DND-41 (cell line): ENCODE results near the gene IAPP.

Experiments used
- EZH2 ChIP-seq: IDR thresholded peaks from 3 replicates; pipeline ENCODE4 v1.6.1; 2012; ENCODE audit warnings: borderline replicate concordance, low read depth, mild to moderate bottlenecking, moderate library complexity, low read length, inconsistent platforms; ENCODE audit not compliant: severe bottlenecking
- TF ChIP-seq, protein P1 (sequence below): IDR thresholded peaks from 2 replicates; pipeline ENCODE4 v1.5.1; 2012; ENCODE audit warnings: borderline replicate concordance, low read length, moderate library complexity, mild to moderate bottlenecking; ENCODE audit not compliant: poor library complexity, severe bottlenecking; ENCODE audit errors: extremely low read depth

DNA sequence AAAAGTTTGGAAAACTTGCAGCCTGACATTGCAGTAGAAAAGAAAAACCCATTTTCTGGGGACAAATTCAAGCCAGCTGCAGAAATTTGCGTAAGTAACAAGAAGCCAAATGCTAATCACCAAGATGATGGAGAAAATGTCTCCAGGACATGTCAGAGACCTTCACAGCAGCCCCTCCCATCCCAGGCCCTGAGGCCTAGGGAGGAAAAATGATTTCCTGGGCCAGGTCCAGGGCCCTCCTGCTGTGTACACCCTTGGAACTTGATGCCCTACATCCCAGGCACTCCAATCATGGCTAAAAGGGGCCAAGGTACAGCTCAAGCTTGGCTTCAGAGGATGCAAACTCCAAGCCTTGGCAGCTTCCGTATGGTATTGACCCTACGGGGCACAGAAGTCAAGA is 14.5 kb downstream of the IAPP start:
- TF ChIP-seq, protein P1, sequence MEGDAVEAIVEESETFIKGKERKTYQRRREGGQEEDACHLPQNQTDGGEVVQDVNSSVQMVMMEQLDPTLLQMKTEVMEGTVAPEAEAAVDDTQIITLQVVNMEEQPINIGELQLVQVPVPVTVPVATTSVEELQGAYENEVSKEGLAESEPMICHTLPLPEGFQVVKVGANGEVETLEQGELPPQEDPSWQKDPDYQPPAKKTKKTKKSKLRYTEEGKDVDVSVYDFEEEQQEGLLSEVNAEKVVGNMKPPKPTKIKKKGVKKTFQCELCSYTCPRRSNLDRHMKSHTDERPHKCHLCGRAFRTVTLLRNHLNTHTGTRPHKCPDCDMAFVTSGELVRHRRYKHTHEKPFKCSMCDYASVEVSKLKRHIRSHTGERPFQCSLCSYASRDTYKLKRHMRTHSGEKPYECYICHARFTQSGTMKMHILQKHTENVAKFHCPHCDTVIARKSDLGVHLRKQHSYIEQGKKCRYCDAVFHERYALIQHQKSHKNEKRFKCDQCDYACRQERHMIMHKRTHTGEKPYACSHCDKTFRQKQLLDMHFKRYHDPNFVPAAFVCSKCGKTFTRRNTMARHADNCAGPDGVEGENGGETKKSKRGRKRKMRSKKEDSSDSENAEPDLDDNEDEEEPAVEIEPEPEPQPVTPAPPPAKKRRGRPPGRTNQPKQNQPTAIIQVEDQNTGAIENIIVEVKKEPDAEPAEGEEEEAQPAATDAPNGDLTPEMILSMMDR = no peak
- no peak for TF ChIP-seq EZH2
